WERI-Rb-1 (cell line): ENCODE data around the gene MAPT.

Source experiments
- DNase-seq: peaks from one replicate; pipeline ENCODE4 v3.0.0-alpha.2; 2020
- H3K27ac ChIP-seq: fragments of 250-450 bp; sonication (Bioruptor Pico); 2 replicates; pipeline ENCODE4 v1.5.1; 2020; ENCODE audit warnings: mild to moderate bottlenecking, moderate library complexity
- H3K27me3 ChIP-seq: fragments of 250-450 bp; sonication (Bioruptor Pico); 2 replicates; pipeline ENCODE4 v1.5.1; 2021; ENCODE audit warnings: mild to moderate bottlenecking, low read depth, moderate library complexity; ENCODE audit not compliant: insufficient read depth, severe bottlenecking
- H3K36me3 ChIP-seq: fragments of 250-450 bp; sonication (Bioruptor Pico); 2 replicates; pipeline ENCODE4 v1.5.1; 2020; ENCODE audit warnings: mild to moderate bottlenecking, moderate library complexity
- H3K4me3 ChIP-seq: 2 replicates; pipeline ENCODE4 v1.5.1; 2011; ENCODE audit warnings: low read depth, mild to moderate bottlenecking, control low read depth, low read length
- H3K9me3 ChIP-seq: fragments of 250-450 bp; sonication (Bioruptor Pico); 2 replicates; pipeline ENCODE4 v1.5.1; 2021; ENCODE audit warnings: mild to moderate bottlenecking, moderate library complexity; ENCODE audit not compliant: severe bottlenecking
- CTCF ChIP-seq: IDR thresholded peaks from 2 replicates; pipeline ENCODE4 v1.5.1; 2011; ENCODE audit warnings: low read depth, mild to moderate bottlenecking, control low read depth, inconsistent platforms, low read length

MAPT gene

GRCh38 chr17:45927247-45927646 is 32.9 kb downstream of the MAPT start:
- Histone ChIP-seq H3K36me3 (no peaks in the 10 kb centered on the region), H3K27ac (no peak overlapping the region), H3K9me3 (peaks cover 21% of the 10 kb centered on the region), H3K27me3 (no peaks in the 10 kb centered on the region), H3K4me3 (no peak overlapping the region)
- TF ChIP-seq CTCF = no peak
- no peak for DNase-seq

- DNase-seq = no peak
- TF ChIP-seq CTCF = no peak
- Histone ChIP-seq H3K9me3 (peaks cover 21% of the 10 kb centered on the region), H3K27ac (no peak overlapping the region), H3K27me3 (no peaks in the 10 kb centered on the region), H3K4me3 (no peak overlapping the region), H3K36me3 (no peaks in the 10 kb centered on the region)
Observed at GRCh38 chr17:45929344-45929743, 35.0 kb downstream of the MAPT start.

- H3K27ac ChIP-seq = no peak overlapping the region
- no peak overlapping the region for H3K4me3 ChIP-seq
- no peaks in the 10 kb centered on the region for H3K36me3 ChIP-seq
- peaks cover 21% of the 10 kb centered on the region for H3K9me3 ChIP-seq
- no peak for TF ChIP-seq CTCF
- H3K27me3 ChIP-seq = no peaks in the 10 kb centered on the region
- no peak for DNase-seq
Observed at GRCh38 chr17:45930420-45930951, 36.1 kb downstream of the MAPT start.

GRCh38 chr17:45931677-45932076 is 37.3 kb downstream of the MAPT start:
- peaks cover 21% of the 10 kb centered on the region for H3K9me3 ChIP-seq
- H3K27me3 ChIP-seq = no peaks in the 10 kb centered on the region
- DNase-seq = no peak
- no peak overlapping the region for H3K27ac ChIP-seq
- no peak for TF ChIP-seq CTCF
- H3K4me3 ChIP-seq = no peak overlapping the region
- H3K36me3 ChIP-seq = no peaks in the 10 kb centered on the region

- H3K27me3 ChIP-seq = no peaks in the 10 kb centered on the region
- TF ChIP-seq CTCF = no peak
- no peak overlapping the region for H3K27ac ChIP-seq
Observed at GRCh38 chr17:45934044-45934979, 40.0 kb downstream of the MAPT start.

More at GRCh38 chr17:45934044-45934979, 40.0 kb downstream of the MAPT start:
- H3K36me3 ChIP-seq = no peaks in the 10 kb centered on the region
- peaks cover 1% of the 10 kb centered on the region for H3K9me3 ChIP-seq
- no peak for DNase-seq
- no peak overlapping the region for H3K4me3 ChIP-seq
